ENCODE data around the gene LSM4.

DNA sequence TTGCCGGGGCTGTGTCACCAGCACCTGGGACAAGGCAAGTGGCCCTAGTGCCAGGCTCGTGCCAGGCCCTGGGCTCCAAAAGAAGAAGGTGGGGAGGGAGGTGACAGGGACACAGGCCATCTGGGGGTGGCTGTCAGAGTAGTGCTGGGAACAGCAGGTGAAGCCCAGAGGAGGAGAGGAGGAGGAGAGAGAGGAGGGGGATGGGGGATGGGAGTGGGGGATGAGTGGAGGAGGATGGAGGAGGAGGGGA, 18.7 kb downstream of the LSM4 start:
- no peak for TF ChIP-seq POLR2A (IDR thresholded peaks at IDR 0.05; ENCODE audit: low read length)
- TF ChIP-seq GATA1 (IDR thresholded peaks at IDR 0.05; ENCODE audit: low read depth, low read length): no peak
